22Rv1 (cell line): ENCODE measurements around the gene ATP2A3.

Source experiments
- ZFX ChIP-seq: fragments of 450-650 bp; IDR thresholded peaks from 2 replicates; pipeline ENCODE4 v1.6.1; 2017; ENCODE audit warnings: antibody characterized with exemption, borderline replicate concordance
- TF ChIP-seq, protein P1 (sequence below): fragments of 450-650 bp; IDR thresholded peaks from 2 replicates; pipeline ENCODE4 v1.5.1; 2017; ENCODE audit warnings: mild to moderate bottlenecking

DNA sequence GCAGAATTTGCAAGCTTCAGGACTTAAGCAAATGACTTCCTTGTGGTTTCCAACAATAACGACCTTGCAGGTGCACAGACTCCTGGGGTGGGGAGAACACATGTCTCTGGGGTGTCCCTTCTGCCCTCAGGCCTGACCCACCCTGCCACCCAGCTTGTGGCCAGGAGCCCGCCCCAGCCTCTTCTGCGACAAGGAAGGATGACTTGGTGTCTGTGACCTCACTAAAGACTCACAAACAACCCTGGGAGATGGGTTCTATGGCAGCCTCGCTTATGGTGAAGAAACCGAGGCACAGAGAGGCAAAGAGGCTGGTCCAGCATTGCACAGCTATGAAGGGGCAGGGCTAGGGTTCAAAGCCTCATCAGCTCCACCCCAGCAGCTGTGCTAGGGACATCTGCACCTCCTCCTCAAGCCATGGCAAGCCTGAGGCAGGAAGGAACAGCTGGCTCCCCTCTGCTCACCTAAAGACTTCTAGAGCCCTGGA lies 2.6 kb downstream of the ATP2A3 start:
- TF ChIP-seq, protein P1, sequence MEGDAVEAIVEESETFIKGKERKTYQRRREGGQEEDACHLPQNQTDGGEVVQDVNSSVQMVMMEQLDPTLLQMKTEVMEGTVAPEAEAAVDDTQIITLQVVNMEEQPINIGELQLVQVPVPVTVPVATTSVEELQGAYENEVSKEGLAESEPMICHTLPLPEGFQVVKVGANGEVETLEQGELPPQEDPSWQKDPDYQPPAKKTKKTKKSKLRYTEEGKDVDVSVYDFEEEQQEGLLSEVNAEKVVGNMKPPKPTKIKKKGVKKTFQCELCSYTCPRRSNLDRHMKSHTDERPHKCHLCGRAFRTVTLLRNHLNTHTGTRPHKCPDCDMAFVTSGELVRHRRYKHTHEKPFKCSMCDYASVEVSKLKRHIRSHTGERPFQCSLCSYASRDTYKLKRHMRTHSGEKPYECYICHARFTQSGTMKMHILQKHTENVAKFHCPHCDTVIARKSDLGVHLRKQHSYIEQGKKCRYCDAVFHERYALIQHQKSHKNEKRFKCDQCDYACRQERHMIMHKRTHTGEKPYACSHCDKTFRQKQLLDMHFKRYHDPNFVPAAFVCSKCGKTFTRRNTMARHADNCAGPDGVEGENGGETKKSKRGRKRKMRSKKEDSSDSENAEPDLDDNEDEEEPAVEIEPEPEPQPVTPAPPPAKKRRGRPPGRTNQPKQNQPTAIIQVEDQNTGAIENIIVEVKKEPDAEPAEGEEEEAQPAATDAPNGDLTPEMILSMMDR: no peak
- no peak for TF ChIP-seq ZFX
